ENCODE data around the gene SLC44A1. TPM values are rescaled to one million over a fixed set of nuclear protein-coding genes. Genes with fewer than 3 reads are reported as not detected.

Gene SLC44A1
- polyA plus RNA-seq, 1 of the 3 experiments (the other 2 are of a cell fraction): 4.5 TPM

DNA sequence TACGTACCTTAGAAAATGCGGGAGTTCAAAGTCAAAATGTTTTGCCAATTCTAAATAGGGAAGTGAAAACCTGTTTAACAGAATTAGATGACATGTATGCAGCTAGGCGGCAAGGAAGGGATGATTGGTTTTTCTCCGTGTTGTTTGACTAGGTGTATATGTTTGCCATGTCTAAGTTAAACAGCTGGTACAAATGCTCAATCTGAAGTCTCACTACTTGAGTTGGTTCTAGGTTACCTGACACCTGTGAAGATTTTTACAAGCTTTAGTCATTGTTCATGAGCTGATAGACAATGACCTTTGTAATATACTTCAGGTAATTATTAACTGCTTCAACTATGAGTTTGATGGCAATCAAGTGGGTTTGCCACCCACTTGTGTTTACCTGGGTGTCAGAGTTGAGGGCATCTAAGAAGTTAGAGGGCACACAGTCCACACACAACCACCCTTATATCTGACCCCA lies 74.3 kb downstream of the SLC44A1 start:
- H3K4me1 ChIP-seq (ENCODE audit: control insufficient read depth in 1 of 2, insufficient read depth in 2 of 2, low read depth in 1 of 2, low read length in 1 of 2): no peaks in the 10 kb centered on the region
- no peaks in the 10 kb centered on the region for H3K9me3 ChIP-seq
- no peak overlapping the region for H2AFZ ChIP-seq (ENCODE audit: low read depth)
- H3F3A ChIP-seq (replicated peaks; ENCODE audit: insufficient read depth): no peaks in the 10 kb centered on the region
- TF ChIP-seq YY1 (IDR thresholded peaks at IDR 0.05; ENCODE audit: low read depth): no peak
- TF ChIP-seq NRF1 (IDR thresholded peaks at IDR 0.05; ENCODE audit: low read depth, low read length): no peak
- TF ChIP-seq GATA2 (CRISPR knock-in tag; IDR thresholded peaks at IDR 0.05): no peak
- TF ChIP-seq EZH2phosphoT487 (IDR thresholded peaks at IDR 0.05; ENCODE audit: borderline replicate concordance, low read depth): no peak
- TF ChIP-seq NFIC (IDR thresholded peaks at IDR 0.05; ENCODE audit: borderline replicate concordance): no peak
- TF ChIP-seq SIN3A (IDR thresholded peaks at IDR 0.05; ENCODE audit: borderline replicate concordance, low read depth, low read length): no peak
- TF ChIP-seq ELF1 (IDR thresholded peaks at IDR 0.05): no peak
- H3K9ac ChIP-seq: no peak overlapping the region
- H3K36me3 ChIP-seq (replicated peaks in 1 of 2; ENCODE audit: control insufficient read depth in 1 of 2, insufficient read depth in 2 of 2, low read length in 1 of 2): no peaks in the 10 kb centered on the region
- H3K4me3 ChIP-seq (ENCODE audit: low read depth in 2 of 2, low read length in 1 of 2): no peak overlapping the region
- H3K9me2 ChIP-seq: no peaks in the 10 kb centered on the region
- ChIA-PET POLR2A (no interaction called here), CTCF (no interaction called here)
- no peaks in the 10 kb centered on the region; the same call in 1 of the 2 replicates for H3K79me2 ChIP-seq (ENCODE audit: insufficient read depth)
- H4K20me1 ChIP-seq (ENCODE audit: insufficient read depth): no peaks in the 10 kb centered on the region
- DNase-seq: no peak
- no peaks in the 10 kb centered on the region for H3K27me3 ChIP-seq (ENCODE audit: insufficient read depth)
- WGBS (ENCODE audit: low lambda C conversion rate): 85% methylated on average over 4 of the region's 4 CpGs
- no peak overlapping the region for H3K4me2 ChIP-seq
- H3K27ac ChIP-seq (ENCODE audit: low read depth in 2 of 2, low read length in 1 of 2): no peak overlapping the region

DNA sequence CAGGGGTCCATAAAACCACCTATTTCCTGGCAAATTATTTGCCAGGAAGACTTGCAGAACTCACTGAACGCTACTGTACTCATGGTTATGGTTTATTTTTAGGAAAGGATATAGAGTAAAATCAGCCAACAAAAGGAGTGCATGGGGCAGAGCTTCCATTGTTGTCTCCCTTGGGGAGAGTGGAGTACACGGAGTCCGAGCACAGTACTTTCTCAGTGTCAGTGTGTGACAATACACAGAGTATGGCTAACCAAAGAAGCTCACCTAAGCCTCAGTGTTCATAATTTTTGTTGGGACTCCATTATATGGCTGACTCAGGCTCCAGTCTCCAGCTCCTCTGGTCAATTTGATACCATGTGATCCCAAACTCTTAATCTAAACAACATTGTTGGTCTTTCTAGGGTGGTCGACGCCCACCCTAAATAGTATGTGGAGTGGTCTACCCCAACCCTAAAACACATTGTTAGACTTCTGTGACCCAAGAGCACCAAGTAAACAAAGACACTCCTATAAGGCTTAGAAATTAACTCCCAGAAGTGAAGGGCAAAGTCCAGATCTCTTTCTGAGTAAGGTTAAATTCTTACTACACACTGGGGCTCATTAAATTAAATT lies 74.9 kb downstream of the SLC44A1 start:
- no peak overlapping the region for H3K9ac ChIP-seq
- ChIA-PET CTCF (no interaction called here), POLR2A (interaction anchor here (0.5 kb wide), 1 partner anchor 37 kb away, joined by 4 read pairs; no protein-coding TSS in a partner anchor)
- H3K4me1 ChIP-seq (ENCODE audit: control insufficient read depth in 1 of 2, insufficient read depth in 2 of 2, low read depth in 1 of 2, low read length in 1 of 2): no peaks in the 10 kb centered on the region
- no peaks in the 10 kb centered on the region for H3K27me3 ChIP-seq (ENCODE audit: insufficient read depth)
- no peak overlapping the region for H3K4me2 ChIP-seq
- no peak overlapping the region for H3K27ac ChIP-seq (ENCODE audit: low read depth in 2 of 2, low read length in 1 of 2)
- WGBS (ENCODE audit: low lambda C conversion rate): 79% methylated on average over 5 of the region's 5 CpGs
- H4K20me1 ChIP-seq (ENCODE audit: insufficient read depth): no peaks in the 10 kb centered on the region
- H3K4me3 ChIP-seq (ENCODE audit: low read depth in 2 of 2, low read length in 1 of 2): no peak overlapping the region
- TF ChIP-seq ELF1 (IDR thresholded peaks at IDR 0.05) (no peak), MXI1 (IDR thresholded peaks at IDR 0.05; ENCODE audit: low read depth, low read length) (no peak), PBX3 (IDR thresholded peaks at IDR 0.05) (no peak), NRF1 (IDR thresholded peaks at IDR 0.05; ENCODE audit: low read depth, low read length) (no peak), FOXM1 (IDR thresholded peaks at IDR 0.05; ENCODE audit: low read depth) (no peak), RAD21 (IDR thresholded peaks at IDR 0.05; ENCODE audit: low read length) (no peak), FOSL2 (IDR thresholded peaks at IDR 0.05; ENCODE audit: borderline replicate concordance, low read depth) (no peak), FOXJ3 (CRISPR knock-in tag; IDR thresholded peaks at IDR 0.05) (no peak), YY1 (IDR thresholded peaks at IDR 0.05; ENCODE audit: low read depth) (no peak), NFIC (IDR thresholded peaks at IDR 0.05; ENCODE audit: borderline replicate concordance) (no peak), MEF2A (IDR thresholded peaks at IDR 0.05; ENCODE audit: borderline replicate concordance, low read depth) (no peak), TCF12 (IDR thresholded peaks at IDR 0.05) (no peak), RFX5 (IDR thresholded peaks at IDR 0.05; ENCODE audit: low read length) (no peak), SIN3A (IDR thresholded peaks at IDR 0.05; ENCODE audit: borderline replicate concordance, low read depth, low read length) (no peak), GATA2 (CRISPR knock-in tag; IDR thresholded peaks at IDR 0.05) (no peak), RXRA (IDR thresholded peaks at IDR 0.05; ENCODE audit: borderline replicate concordance, low read depth) (no peak), JUND (IDR thresholded peaks at IDR 0.05) (no peak), EP300 (IDR thresholded peaks at IDR 0.05; ENCODE audit: borderline replicate concordance in 1 of 2, low read depth in 1 of 2, low read length in 1 of 2) (no peak)
- TF ChIP-seq, protein P1, sequence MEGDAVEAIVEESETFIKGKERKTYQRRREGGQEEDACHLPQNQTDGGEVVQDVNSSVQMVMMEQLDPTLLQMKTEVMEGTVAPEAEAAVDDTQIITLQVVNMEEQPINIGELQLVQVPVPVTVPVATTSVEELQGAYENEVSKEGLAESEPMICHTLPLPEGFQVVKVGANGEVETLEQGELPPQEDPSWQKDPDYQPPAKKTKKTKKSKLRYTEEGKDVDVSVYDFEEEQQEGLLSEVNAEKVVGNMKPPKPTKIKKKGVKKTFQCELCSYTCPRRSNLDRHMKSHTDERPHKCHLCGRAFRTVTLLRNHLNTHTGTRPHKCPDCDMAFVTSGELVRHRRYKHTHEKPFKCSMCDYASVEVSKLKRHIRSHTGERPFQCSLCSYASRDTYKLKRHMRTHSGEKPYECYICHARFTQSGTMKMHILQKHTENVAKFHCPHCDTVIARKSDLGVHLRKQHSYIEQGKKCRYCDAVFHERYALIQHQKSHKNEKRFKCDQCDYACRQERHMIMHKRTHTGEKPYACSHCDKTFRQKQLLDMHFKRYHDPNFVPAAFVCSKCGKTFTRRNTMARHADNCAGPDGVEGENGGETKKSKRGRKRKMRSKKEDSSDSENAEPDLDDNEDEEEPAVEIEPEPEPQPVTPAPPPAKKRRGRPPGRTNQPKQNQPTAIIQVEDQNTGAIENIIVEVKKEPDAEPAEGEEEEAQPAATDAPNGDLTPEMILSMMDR (IDR thresholded peaks at IDR 0.05): no peak
- TF ChIP-seq, protein P2, sequence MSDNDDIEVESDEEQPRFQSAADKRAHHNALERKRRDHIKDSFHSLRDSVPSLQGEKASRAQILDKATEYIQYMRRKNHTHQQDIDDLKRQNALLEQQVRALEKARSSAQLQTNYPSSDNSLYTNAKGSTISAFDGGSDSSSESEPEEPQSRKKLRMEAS (IDR thresholded peaks at IDR 0.05; ENCODE audit: low read depth): no peak
- no peaks in the 10 kb centered on the region for H3K9me2 ChIP-seq
- H3K79me2 ChIP-seq (ENCODE audit: insufficient read depth): no peaks in the 10 kb centered on the region; the same call in 1 of the 2 replicates
- no peaks in the 10 kb centered on the region for H3K9me3 ChIP-seq
- H3K36me3 ChIP-seq (replicated peaks in 1 of 2; ENCODE audit: control insufficient read depth in 1 of 2, insufficient read depth in 2 of 2, low read length in 1 of 2): no peaks in the 10 kb centered on the region
- no peak for DNase-seq
- H2AFZ ChIP-seq (ENCODE audit: low read depth): no peak overlapping the region
- H3F3A ChIP-seq (replicated peaks; ENCODE audit: insufficient read depth): no peaks in the 10 kb centered on the region
